ENCODE data around the gene DYNLRB1.

The DYNLRB1 gene

GRCh38 chr20:34579979-34580940, 64.0 kb downstream of the DYNLRB1 start:
- no peak for DNase-seq

DNA sequence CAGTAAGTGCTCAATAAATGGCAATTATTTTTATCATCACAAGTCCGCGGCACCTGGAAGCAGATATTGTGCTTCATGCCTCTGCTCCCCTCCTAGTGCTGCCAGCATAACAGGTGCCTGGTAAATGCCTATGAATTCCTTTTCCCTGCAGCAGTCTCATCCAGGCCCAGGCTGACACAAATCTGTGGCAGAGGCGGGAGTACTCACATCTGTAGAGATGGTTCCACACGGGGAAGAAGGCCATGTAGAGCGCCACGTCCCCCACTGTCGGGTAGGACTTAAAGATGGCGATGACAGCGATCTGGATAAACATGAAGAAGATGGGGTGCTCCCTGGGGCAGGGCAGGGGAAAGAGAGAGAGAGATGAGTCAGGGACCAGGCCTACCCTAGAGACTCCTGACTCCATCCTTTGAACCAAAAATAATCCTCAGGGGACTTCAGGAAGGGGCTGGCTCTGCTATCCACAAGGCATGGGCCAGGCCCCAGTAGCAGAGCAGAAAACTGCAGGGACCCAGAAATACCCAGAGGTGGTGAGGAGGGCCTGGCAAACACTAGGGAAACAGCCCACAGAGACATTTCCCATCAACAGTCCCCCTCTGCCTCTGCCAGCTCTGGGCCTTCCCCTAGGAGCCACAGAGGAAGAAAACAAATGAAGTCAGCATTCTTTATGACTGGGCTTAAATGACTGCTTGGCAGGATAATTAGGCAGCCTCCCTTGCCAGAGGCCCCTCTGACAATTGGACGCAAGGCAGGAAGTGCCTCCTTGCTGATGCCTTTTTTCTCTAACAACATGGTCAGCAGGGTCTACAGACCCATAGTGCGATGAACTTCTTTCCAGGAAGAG, 65.3 kb downstream of the DYNLRB1 start:
- DNase-seq = no peak

- no peak for DNase-seq
Measured at GRCh38 chr20:34582221-34582620, 66.0 kb downstream of the DYNLRB1 start.

DNA sequence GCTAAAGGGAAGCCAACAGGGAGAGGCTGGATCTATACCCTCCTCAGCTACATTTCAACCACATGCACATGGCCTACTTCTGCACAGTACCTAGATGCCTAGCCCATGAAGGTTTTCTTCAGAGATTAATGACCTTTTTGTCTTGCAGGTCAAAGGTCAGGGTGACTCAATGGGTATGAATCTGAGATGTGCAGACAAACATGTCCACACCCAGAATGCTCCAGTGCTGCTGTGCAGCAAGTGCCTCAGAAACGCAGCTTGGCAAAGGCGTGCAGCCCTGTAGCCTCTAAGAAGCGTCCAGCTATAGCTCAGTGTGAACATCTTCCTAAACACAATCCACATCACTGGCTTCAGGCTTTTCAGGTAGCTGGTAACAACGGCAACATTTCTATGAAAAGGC, 66.7 kb downstream of the DYNLRB1 start:
- DNase-seq = no peak

DNA sequence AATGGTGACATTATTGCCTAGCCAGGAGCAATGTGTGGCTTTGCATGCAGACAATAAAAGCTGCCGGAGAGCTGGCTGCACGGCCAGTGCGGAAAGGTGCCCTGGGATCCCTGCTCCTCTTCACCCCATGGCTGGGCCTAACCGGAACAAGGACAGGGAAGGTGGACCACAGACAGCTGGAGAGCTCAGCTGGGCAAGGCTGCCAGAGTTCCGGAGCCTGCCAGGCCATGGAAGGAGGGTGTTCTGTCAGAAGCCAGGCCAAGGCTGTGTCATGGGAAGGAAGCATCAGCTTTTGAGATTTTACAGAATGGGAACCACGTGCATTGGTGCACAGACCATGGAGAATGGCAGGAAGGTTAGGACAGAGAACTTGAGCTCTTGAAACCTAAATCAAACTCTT, 67.3 kb downstream of the DYNLRB1 start:
- no peak for DNase-seq

- no peak for DNase-seq
Measured at GRCh38 chr20:34585019-34585418, 68.8 kb downstream of the DYNLRB1 start.

DNA sequence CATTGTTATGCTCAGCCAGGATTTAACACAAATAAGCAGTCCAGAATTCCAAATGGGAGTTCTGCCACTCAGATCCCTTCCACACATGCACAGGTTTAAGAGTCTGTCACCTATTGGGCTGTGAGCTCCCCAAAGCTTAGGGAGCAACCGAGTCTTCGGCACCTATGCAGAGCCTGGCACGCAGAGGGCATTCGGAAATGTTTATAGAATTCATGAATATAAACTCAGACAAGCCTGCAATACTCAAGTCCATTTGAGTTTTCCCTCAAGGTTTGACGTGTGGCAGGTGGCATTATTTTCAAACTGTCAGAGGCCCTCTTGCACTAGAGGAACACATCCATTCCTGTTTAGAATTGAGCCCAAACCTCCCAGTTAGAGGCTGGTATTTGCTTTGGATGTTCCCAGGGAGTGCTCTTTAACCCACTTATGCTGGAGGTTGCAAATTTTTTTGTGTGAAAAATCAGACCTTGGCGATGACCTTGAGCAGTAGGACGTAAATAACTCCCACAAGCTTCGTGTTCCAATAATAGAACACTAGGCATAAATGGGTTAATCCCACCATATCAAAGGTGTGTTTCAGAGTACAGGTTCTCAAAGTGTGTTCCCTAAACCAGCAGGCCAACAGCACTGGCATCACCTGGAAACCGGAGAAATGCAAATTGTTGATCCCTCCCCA, 70.4 kb downstream of the DYNLRB1 start:
- no peak for DNase-seq

Data from Kasumi-1 (cell line).